ENCODE measurements around the gene NQO2.
"Not testable (repeated sequence)": the region's sequence is repeated elsewhere in the genome, so short reads cannot be mapped to it uniquely, and the experiment has no call there.

Gene NQO2

DNA sequence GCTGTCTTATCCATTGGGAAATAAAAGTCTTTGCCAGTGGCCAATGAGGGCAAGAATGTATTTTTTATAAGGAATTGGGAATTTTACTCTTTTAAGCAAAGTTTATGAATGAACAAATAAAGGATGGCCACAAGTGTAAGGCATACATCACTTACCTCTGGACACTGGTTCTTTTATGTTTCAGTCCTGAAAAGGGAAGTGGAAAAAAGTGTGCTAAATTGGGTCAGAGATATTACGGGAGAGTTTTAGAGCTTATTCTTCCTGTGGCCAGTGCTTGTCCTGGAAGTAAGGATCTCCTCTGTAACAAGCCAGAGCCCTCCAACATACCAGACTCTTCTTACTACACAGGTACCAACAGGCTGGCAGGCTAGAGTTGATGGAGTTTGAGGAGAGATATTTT is 46.1 kb downstream of the NQO2 start:
- DNase-seq, result no peak

DNA sequence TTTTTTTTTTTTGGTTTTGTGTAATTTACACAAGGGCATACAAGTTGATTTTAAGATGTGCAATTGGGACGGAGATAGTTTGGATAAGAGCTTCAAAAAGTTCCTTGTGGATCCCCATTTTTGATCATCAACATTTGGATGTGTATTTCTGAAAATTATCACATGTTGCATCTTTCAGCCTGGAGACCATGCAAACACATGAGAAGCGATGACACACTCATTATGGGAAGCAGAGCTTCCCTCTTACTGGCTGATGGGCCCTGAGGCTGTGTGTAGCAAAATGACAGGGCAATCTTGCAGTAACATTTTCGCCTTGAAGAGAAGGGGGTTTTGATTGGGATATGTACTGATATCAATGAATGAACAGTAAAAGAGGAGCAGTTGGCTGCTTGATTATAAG is 46.6 kb downstream of the NQO2 start:
- no peak for DNase-seq

DNA sequence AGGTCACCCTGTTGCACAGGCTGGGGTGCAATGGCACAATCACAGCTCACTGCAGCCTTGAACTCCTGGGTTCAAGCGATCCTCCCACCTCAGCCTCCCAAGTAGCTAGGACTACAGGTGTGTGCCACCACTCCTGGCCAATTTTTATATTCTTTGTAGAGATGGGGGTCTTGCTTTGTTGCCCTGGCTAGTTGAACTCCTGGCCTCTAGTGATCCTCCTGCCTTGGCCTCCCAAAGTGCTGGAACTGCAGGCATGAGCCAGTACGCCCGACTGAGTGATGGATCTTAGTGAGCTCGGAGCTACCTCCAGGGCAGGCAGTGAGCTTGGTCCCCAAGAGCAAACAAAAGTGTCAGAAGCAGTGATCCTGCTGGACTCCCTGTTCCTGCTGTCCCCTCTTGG is 48.3 kb downstream of the NQO2 start:
- DNase-seq, result not testable (repeated sequence)

DNA sequence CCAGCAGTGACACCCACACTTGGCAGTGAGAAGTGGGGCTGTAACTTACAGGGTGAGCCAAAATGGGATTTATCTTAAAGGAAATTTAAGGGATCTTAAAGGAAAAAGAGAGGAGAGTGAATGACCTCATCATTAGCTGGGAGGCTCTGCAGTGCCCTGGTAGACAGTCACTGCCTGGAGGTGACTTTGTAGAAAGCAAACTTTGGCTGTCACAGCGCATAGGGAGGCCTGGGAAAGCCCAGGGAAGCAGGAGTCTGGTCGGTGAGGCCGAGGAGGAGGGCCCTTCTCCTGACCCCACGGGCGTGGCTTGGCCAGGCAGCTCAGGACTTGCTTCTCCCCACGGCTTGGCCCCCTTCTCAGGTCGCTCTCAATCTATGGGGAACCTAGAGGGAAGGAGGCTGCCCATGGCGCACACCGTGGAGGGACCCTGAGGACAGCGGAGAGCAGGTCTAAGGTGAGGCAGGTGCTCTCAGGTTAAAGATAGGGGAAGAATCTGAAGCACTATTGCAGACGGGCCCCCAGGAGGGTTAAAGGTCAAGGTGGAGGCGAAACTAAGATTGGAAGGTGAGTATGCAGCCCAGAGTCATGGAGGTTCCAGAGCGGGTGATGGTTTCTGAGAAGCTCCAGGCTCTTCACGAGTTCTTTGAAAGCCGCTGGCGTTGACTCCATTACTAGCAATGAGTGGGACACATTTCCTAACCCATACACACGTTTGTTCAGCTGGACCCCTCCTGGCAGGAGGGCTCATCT is 53.0 kb downstream of the NQO2 start:
- no peak for DNase-seq

DNA sequence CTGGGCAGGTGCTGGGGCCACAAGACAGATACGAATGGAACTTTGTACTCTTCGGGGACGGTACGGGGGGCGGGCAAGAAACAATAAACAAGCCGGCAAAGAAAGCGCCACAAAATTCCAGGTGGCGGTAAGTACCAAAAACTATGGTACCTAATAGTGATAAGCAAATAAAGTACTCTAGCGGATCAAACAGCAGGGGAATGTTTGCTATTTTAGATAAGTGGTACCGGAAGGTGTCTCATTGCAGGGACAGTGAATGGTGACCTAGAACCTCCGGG is 53.5 kb downstream of the NQO2 start:
- DNase-seq, result no peak

GRCh38 chr6:3054229-3055157 is 54.8 kb downstream of the NQO2 start:
- DNase-seq, result peak; percentile 28 to 88 (median 66)

DNA sequence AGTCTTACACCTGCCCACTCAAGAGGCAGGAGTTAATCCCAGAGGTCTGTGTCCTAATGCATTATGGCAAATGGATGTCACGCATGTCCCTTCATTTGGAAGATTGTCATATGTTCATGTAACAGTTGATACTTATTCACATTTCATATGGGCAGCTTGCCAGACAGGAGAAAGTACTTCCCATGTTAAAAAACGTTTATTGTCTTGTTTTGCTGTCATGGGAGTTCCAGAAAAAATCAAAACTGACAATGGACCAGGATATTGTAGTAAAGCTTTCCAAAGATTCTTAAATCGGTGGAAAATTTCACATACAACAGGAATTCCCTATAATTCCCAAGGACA is 55.4 kb downstream of the NQO2 start:
- DNase-seq, result peak in 1 of 3 experiments; percentile 87

GRCh38 chr6:3057063-3057770 is 57.5 kb downstream of the NQO2 start:
- no peak for DNase-seq

DNA sequence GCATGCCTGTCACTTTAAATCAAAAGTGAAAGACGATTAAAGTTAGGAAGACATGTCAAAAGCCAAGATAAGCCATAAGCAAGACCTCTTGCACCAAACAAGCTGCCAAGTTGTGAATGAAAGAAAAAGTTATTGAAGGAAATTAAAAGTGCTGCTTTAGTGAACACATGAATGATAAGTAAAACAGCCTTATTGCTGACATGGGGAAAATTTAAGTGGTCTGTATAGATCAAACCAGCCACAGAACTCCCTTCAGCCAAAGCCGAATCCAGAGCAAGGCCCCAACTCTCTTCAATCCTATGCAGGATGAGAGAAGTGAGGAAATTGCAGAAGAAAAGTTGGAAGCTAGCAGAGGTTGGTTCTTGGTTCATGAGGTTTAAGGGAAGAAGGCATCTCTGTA is 59.3 kb downstream of the NQO2 start:
- DNase-seq, result no peak

DNA sequence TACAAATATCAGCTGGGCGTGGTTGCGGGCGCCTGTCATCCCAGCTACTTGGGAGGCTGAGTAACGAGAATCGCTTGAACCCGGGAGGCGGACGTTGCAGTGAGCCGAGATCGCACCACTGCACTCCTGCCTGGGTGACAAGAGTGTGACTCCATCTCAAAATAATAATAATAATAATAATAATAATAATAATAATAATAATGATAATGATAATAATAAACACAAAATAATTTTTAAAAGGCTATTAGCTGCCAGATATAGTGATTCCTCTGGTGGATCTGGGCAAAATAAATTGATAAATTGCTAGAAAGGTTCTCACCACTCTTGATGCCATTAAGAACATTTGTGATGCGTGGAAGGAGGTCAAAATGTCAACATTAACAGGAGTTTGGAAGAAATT is 60.4 kb downstream of the NQO2 start:
- DNase-seq, result not testable (repeated sequence)

- no peak for DNase-seq
Measured at GRCh38 chr6:3061501-3061941, 61.8 kb downstream of the NQO2 start.

DNA sequence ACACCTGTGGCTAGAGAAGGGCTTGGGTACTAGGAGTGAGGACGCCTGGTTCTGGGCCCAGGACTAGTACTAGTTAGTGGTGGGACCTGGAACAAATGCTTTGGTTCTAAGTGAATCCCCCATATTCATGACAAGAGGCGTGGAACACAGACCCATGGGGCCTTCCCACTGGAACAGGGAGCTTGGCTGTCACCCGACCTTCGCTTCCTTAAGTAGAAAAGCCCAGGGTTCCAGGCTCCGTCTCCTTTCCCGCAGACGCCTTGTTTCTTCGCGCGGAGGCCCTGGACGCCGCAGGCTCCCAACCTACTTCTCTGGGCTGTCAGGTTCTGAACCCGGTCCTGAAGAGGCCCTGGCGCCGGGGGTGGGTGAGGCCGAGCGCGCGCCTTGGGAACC is 63.6 kb downstream of the NQO2 start:
- not testable (repeated sequence) for DNase-seq

DNA sequence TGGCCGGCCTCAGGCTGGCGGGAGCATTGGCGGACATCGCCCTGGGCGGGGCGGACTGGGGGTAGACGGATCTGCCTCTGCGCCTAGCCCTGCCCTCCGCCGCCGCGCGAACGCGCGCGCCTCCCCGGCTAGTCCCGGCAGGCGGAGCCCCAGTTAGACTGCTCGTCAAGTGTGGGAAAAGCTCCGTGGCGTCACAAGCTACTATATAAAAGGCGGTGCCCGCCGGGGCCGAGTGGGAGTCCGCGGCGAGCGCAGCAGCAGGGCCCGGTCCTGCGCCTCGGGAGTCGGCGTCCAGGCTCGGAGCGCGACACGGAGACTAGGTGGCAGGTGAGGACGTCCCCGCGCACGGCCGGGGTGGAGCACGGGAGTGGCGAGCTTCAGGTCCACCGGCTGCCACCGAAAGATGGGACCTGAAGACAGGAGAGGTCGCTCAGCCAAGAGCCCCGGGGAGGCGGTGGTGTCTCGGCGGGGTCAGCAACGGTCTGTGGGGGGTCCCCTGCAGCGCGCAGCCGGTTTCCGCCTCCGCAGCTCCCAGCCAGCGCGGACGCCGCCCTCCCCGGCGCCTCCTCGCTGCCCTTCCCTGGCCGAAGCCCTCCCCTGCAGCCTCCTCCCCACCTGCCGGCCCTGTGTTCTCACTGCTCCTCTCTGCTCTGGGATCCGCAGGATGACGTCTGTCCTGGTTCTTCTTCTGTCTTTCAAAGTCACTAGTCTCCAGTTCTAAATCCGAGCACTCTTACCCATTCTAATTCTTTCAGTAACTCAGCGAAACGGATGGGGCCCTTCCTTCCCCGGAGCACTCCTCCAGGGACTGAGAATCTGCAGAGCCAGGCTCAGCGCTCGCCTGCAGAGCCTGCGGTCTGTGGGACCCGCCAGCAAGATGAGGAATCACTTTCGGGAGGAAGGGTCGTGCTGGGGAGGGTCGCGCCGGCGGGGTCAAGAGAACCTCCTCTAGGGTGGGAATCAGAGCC is 64.3 kb downstream of the NQO2 start:
- peak; percentile 74 to 92 (median 81) for DNase-seq

DNA sequence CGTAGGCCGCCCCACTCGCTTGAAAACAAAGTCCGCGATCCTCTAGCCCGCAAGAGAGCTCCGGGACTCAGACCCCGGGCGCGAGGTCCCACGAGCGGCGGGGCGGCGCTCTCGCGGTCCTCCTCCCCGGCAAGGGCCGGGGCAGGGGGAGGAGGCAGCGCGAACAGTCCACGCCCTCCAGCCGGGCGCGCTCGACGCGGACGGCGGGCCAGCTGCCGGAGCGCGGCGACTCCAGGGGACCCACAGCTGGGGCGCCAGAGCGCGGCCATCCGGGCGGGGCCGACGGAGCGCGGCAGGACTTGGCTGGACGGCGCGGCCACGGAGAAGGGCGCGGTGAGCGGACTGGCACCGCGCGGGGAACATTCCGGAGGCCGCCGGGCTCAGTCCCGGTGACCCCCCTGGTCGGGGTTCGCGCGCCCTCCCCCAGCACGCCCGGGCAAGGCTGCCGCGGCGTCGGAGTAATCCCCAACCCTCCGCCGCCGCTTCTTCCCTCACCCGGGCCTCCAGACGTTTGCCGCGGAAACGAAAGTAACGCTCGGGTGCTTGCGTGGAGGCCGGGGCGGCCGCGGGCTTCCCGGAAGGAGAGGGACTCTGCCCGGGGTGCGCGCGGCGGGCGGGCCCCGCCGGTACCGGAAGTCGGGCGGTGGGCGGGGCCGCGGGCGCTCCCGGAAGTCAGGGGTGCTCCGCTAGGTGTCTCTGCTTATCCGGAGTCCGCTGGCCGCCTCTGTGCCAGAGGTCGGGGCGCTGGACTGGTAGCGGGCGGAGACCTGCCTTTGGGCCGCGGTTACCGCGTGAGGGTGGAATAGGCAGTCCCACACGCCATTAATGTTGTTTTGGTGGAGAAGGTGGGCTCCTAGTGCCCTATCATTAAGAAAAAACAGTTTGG is 68.9 kb downstream of the NQO2 start, which contains the start of gene RIPK1:
RIPK1 (plus strand) TSS at position 166 of the 886 bp plus-strand sequence. CDS start 8,330 bp downstream, outside the sequence.
- peak; percentile 92 for DNase-seq
